Left lung (tissue), 10 donors: ENCODE data around the gene TUBGCP2. TPM values are rescaled to one million over a fixed set of nuclear protein-coding genes. Genes with fewer than 3 reads are reported as not detected.
"Not testable (repeated sequence)": the region's sequence is repeated elsewhere in the genome, so short reads cannot be mapped to it uniquely, and the experiment has no call there.

Experiments
- ATAC-seq: fragments of 200-7000 bp; cut with Tn5 transposase; one replicate; pipeline ENCODE4 v1.9.1; 2020; ENCODE audit warnings: moderate library complexity
- DNase-seq, 4 donors: peaks; one replicate each; pipeline ENCODE4 v3.0.0-alpha.2; 2013 to 2020
- H3K27ac ChIP-seq, 2 donors: fragments of 200-600 bp; sonication (generic) in 1 of 2; one replicate each; pipeline versions ENCODE4 v1.5.0 to v1.8.0; 2020 to 2021
- H3K27me3 ChIP-seq, 2 donors: fragments of 200-600 bp; sonication (generic) in 1 of 2; one replicate each; pipeline versions ENCODE4 v1.5.0 to v1.8.0; 2020 to 2021
- H3K36me3 ChIP-seq, 2 donors: fragments of 200-600 bp; sonication (generic) in 1 of 2; one replicate each; pipeline versions ENCODE4 v1.5.0 to v1.8.0; 2020 to 2021
- H3K4me1 ChIP-seq, 2 donors: fragments of 200-600 bp; one replicate each; pipeline ENCODE4 v1.8.0; 2021
- H3K4me3 ChIP-seq, 2 donors: fragments of 200-600 bp; sonication (generic) in 1 of 2; one replicate each; pipeline versions ENCODE4 v1.5.0 to v1.8.0; 2020 to 2021; ENCODE audit warnings: mild to moderate bottlenecking in 1 of 2
- H3K9me3 ChIP-seq, 2 donors: fragments of 200-600 bp; sonication (generic) in 1 of 2; one replicate each; pipeline versions ENCODE4 v1.5.0 to v1.8.0; 2020 to 2021
- CTCF ChIP-seq, 2 donors: fragments of 200-600 bp; sonication (generic) in 1 of 2; IDR thresholded peaks; one replicate each; pipeline versions ENCODE4 v1.5.0 to v1.8.0; 2021; ENCODE audit warnings: antibody characterized with exemption in 2 of 2
- intact Hi-C, 2 donors: fragments of 100-400 bp; cut with DNase I; formaldehyde crosslinking; loops; one replicate each; pipeline versions ENCODE4 v1.11.2 to v1.14.2; 2022
- polyA plus RNA-seq, 6 donors: library from polyadenylated mRNA; unstranded; fragments of 120-200 nt; gene quantifications; one replicate each; pipeline ENCODE4 v1.2.1, GENCODE V29; 2013; ENCODE audit not compliant: insufficient read length in 6 of 6
- total RNA-seq, 2 donors: library from RNA; stranded (reverse); fragmentation: NEBNext Ultra II Directional; extraction: Animal tissue kit (Norgen Biotek cat#: 25700); gene quantifications; one replicate each; pipeline ENCODE4 v1.2.1, GENCODE V29; 2021
- donor health status: DM: no; HTN: yes; CAD: no.
- donor health status: DM: no; HTN: no; CAD: no.

The TUBGCP2 gene
- total and polyA plus RNA-seq, 8 donors, result 44.2 to 62.3 (median 52.1) TPM

- Histone ChIP-seq H3K9me3 (no peaks in the 10 kb centered on the region), H3K4me3 (peak overlapping the region in 1 of 2 donors; percentile 46), H3K4me1 (peaks cover 10 to 41% of the 10 kb centered on the region in 2 donors), H3K27me3 (peaks cover 67 to 100% of the 10 kb centered on the region in 2 donors), H3K27ac (peak overlapping the region in 1 of 2 donors; percentile 73), H3K36me3 (no peaks in the 10 kb centered on the region)
- TF ChIP-seq CTCF (IDR thresholded peaks at IDR 0.05), result no peak
- intact Hi-C loops, result no loop called here
- no peak for DNase-seq
- peak; percentile 37 for ATAC-seq
Measured at GRCh38 chr10:133235932-133236331, 72.7 kb downstream of the TUBGCP2 start.

- H3K27me3 ChIP-seq, result peaks cover 73 to 100% of the 10 kb centered on the region in 2 donors
- DNase-seq (no peak), ATAC-seq (peak; percentile 33)
- intact Hi-C loops, result no loop called here
- H3K4me1 ChIP-seq, result peaks cover 10 to 42% of the 10 kb centered on the region in 2 donors
- peak overlapping the region in 1 of 2 donors; percentile 46 for H3K4me3 ChIP-seq
- no peaks in the 10 kb centered on the region for H3K36me3 ChIP-seq
- no peaks in the 10 kb centered on the region for H3K9me3 ChIP-seq
- no peak for TF ChIP-seq CTCF (IDR thresholded peaks at IDR 0.05)
- H3K27ac ChIP-seq, result peak overlapping the region in 1 of 2 donors; percentile 73
Measured at GRCh38 chr10:133235265-133235855, 73.3 kb downstream of the TUBGCP2 start.

- H3K27ac ChIP-seq, H3K9me3 ChIP-seq, DNase-seq, ATAC-seq, intact Hi-C loops, H3K36me3 ChIP-seq: not testable (repeated sequence)
- Histone ChIP-seq H3K4me1 (peaks cover 10 to 48% of the 10 kb centered on the region in 2 donors), H3K4me3 (peak overlapping the region in 1 of 2 donors; percentile 46), H3K27me3 (peaks cover 78 to 100% of the 10 kb centered on the region in 2 donors)
Measured at GRCh38 chr10:133234796-133235195, 73.9 kb downstream of the TUBGCP2 start.

GRCh38 chr10:133231946-133232574 lies 76.6 kb downstream of the TUBGCP2 start:
- H3K4me3 ChIP-seq, result no peak overlapping the region
- peaks cover 9 to 37% of the 10 kb centered on the region in 2 donors for H3K4me1 ChIP-seq
- no peaks in the 10 kb centered on the region for H3K9me3 ChIP-seq
- TF ChIP-seq CTCF (IDR thresholded peaks at IDR 0.05), result no peak
- H3K27ac ChIP-seq, result no peak overlapping the region
- DNase-seq (no peak), ATAC-seq (no peak)
- intact Hi-C loops, result no loop called here
- no peaks in the 10 kb centered on the region for H3K36me3 ChIP-seq
- peaks cover 71 to 100% of the 10 kb centered on the region in 2 donors for H3K27me3 ChIP-seq

GRCh38 chr10:133231244-133231945 lies 77.3 kb downstream of the TUBGCP2 start:
- Histone ChIP-seq H3K9me3 (no peaks in the 10 kb centered on the region), H3K27ac (no peak overlapping the region), H3K27me3 (peaks cover 65 to 100% of the 10 kb centered on the region in 2 donors), H3K4me1 (peaks cover 2 to 30% of the 10 kb centered on the region in 2 donors), H3K4me3 (no peak overlapping the region), H3K36me3 (no peaks in the 10 kb centered on the region)
- ATAC-seq (no peak), DNase-seq (no peak)
- no peak for TF ChIP-seq CTCF (IDR thresholded peaks at IDR 0.05)
- intact Hi-C loops, result no loop called here
